ENCODE results near the gene CIITA. TPM values are rescaled to one million over a fixed set of nuclear protein-coding genes. Genes with fewer than 3 reads are reported as not detected.

The CIITA gene
- total and polyA plus RNA-seq, 9 of the 15 experiments (the other 6 are each of a cell fraction or from before 2014, with no cell fraction given), result 0.01 to 0.20 (median 0.11) TPM; not detected in 4

- TF ChIP-seq NFATC3 (IDR thresholded peaks at IDR 0.05), result no peak
- TF ChIP-seq MNT (conservative IDR thresholded peaks at IDR 0.05), result no peak
- TF ChIP-seq SMAD2 (IDR thresholded peaks at IDR 0.05; ENCODE audit: low read depth, low read length), result no peak
- TF ChIP-seq, protein P1, sequence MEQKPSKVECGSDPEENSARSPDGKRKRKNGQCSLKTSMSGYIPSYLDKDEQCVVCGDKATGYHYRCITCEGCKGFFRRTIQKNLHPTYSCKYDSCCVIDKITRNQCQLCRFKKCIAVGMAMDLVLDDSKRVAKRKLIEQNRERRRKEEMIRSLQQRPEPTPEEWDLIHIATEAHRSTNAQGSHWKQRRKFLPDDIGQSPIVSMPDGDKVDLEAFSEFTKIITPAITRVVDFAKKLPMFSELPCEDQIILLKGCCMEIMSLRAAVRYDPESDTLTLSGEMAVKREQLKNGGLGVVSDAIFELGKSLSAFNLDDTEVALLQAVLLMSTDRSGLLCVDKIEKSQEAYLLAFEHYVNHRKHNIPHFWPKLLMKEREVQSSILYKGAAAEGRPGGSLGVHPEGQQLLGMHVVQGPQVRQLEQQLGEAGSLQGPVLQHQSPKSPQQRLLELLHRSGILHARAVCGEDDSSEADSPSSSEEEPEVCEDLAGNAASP (IDR thresholded peaks at IDR 0.05), result no peak
- no peak for TF ChIP-seq GABPB1 (CRISPR knock-in tag; IDR thresholded peaks at IDR 0.05)
- no peak for TF ChIP-seq CBX1 (IDR thresholded peaks at IDR 0.05; ENCODE audit: low read depth)
- TF ChIP-seq ETV6 (IDR thresholded peaks at IDR 0.05; ENCODE audit: borderline replicate concordance in 1 of 2, low read depth in 2 of 2, low read length in 1 of 2), result no peak
- no peak for TF ChIP-seq ETV6 (CRISPR knock-in tag; IDR thresholded peaks at IDR 0.05; ENCODE audit: borderline replicate concordance)
- TF ChIP-seq KLF16 (IDR thresholded peaks at IDR 0.05), result peak; percentile 30; the same call in 1 of the 2 replicates
- TF ChIP-seq NFXL1 (CRISPR knock-in tag; IDR thresholded peaks at IDR 0.05), result no peak
- TF ChIP-seq ZNF699 (CRISPR knock-in tag; IDR thresholded peaks at IDR 0.05; ENCODE audit: insufficient replicate concordance), result no peak
- no peak for TF ChIP-seq ZNF518B (CRISPR knock-in tag; IDR thresholded peaks at IDR 0.05)
- no peak for TF ChIP-seq YBX1 (IDR thresholded peaks at IDR 0.05)
- no peak for TF ChIP-seq SP1 (CRISPR knock-in tag; IDR thresholded peaks at IDR 0.05)
- TF ChIP-seq GATAD2A (IDR thresholded peaks at IDR 0.05), result no peak
- TF ChIP-seq, protein P2, sequence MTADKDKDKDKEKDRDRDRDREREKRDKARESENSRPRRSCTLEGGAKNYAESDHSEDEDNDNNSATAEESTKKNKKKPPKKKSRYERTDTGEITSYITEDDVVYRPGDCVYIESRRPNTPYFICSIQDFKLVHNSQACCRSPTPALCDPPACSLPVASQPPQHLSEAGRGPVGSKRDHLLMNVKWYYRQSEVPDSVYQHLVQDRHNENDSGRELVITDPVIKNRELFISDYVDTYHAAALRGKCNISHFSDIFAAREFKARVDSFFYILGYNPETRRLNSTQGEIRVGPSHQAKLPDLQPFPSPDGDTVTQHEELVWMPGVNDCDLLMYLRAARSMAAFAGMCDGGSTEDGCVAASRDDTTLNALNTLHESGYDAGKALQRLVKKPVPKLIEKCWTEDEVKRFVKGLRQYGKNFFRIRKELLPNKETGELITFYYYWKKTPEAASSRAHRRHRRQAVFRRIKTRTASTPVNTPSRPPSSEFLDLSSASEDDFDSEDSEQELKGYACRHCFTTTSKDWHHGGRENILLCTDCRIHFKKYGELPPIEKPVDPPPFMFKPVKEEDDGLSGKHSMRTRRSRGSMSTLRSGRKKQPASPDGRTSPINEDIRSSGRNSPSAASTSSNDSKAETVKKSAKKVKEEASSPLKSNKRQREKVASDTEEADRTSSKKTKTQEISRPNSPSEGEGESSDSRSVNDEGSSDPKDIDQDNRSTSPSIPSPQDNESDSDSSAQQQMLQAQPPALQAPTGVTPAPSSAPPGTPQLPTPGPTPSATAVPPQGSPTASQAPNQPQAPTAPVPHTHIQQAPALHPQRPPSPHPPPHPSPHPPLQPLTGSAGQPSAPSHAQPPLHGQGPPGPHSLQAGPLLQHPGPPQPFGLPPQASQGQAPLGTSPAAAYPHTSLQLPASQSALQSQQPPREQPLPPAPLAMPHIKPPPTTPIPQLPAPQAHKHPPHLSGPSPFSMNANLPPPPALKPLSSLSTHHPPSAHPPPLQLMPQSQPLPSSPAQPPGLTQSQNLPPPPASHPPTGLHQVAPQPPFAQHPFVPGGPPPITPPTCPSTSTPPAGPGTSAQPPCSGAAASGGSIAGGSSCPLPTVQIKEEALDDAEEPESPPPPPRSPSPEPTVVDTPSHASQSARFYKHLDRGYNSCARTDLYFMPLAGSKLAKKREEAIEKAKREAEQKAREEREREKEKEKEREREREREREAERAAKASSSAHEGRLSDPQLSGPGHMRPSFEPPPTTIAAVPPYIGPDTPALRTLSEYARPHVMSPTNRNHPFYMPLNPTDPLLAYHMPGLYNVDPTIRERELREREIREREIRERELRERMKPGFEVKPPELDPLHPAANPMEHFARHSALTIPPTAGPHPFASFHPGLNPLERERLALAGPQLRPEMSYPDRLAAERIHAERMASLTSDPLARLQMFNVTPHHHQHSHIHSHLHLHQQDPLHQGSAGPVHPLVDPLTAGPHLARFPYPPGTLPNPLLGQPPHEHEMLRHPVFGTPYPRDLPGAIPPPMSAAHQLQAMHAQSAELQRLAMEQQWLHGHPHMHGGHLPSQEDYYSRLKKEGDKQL (CRISPR knock-in tag; IDR thresholded peaks at IDR 0.05; ENCODE audit: borderline replicate concordance), result no peak
- no peak for TF ChIP-seq ZNF3 (CRISPR knock-in tag; IDR thresholded peaks at IDR 0.05)
Measured at GRCh38 chr16:10918294-10919002, 41.4 kb downstream of the CIITA start (continued).
